Measurements from ENCODE around the gene KIAA0930.

DNA sequence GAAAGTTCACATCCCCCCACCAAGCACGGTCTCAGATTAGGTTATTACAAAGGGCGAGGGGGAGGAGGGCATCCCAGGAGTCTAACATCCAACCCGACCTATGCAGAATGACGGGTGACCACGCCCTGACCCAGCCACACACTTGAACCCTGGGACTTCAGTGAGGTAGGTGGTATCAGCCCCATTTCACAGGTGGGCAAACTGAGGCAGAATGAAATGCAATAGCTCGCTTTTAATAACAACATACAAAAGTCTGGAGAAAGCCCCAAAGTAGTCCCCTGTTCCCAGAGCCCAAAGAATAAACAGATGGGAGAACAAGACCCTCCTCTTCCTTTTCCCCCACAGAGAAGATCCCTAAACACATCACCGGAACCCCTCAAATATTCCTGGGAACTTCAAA, 45.1 kb downstream of the KIAA0930 start:
- TF ChIP-seq, protein P1, sequence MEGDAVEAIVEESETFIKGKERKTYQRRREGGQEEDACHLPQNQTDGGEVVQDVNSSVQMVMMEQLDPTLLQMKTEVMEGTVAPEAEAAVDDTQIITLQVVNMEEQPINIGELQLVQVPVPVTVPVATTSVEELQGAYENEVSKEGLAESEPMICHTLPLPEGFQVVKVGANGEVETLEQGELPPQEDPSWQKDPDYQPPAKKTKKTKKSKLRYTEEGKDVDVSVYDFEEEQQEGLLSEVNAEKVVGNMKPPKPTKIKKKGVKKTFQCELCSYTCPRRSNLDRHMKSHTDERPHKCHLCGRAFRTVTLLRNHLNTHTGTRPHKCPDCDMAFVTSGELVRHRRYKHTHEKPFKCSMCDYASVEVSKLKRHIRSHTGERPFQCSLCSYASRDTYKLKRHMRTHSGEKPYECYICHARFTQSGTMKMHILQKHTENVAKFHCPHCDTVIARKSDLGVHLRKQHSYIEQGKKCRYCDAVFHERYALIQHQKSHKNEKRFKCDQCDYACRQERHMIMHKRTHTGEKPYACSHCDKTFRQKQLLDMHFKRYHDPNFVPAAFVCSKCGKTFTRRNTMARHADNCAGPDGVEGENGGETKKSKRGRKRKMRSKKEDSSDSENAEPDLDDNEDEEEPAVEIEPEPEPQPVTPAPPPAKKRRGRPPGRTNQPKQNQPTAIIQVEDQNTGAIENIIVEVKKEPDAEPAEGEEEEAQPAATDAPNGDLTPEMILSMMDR (tag by site-specific recombination; IDR thresholded peaks at IDR 0.05), result no peak
- TF ChIP-seq ZNF274 (IDR thresholded peaks at IDR 0.05; ENCODE audit: low read length) (no peak), ZNF274 (tag by site-specific recombination; IDR thresholded peaks at IDR 0.05; ENCODE audit: borderline replicate concordance) (no peak), ZNF510 (tag by site-specific recombination; IDR thresholded peaks at IDR 0.05; ENCODE audit: insufficient replicate concordance) (no peak), ZNF843 (tag by site-specific recombination; IDR thresholded peaks at IDR 0.05) (no peak), ZNF792 (tag by site-specific recombination; IDR thresholded peaks at IDR 0.05) (no peak), HOXA7 (CRISPR knock-in tag; IDR thresholded peaks at IDR 0.05; ENCODE audit: borderline replicate concordance) (no peak), ZNF114 (tag by site-specific recombination; IDR thresholded peaks at IDR 0.05) (no peak), KLF16 (tag by site-specific recombination; IDR thresholded peaks at IDR 0.05) (no peak), ZNF830 (tag by site-specific recombination; IDR thresholded peaks at IDR 0.05; ENCODE audit: low read depth) (no peak), ZNF138 (tag by site-specific recombination; IDR thresholded peaks at IDR 0.05; ENCODE audit: borderline replicate concordance) (no peak)
- TF ChIP-seq, protein P2, sequence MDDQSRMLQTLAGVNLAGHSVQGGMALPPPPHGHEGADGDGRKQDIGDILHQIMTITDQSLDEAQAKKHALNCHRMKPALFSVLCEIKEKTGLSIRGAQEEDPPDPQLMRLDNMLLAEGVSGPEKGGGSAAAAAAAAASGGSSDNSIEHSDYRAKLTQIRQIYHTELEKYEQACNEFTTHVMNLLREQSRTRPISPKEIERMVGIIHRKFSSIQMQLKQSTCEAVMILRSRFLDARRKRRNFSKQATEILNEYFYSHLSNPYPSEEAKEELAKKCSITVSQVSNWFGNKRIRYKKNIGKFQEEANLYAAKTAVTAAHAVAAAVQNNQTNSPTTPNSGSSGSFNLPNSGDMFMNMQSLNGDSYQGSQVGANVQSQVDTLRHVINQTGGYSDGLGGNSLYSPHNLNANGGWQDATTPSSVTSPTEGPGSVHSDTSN (CRISPR knock-in tag; IDR thresholded peaks at IDR 0.05), result no peak
- TF ChIP-seq, protein P3, sequence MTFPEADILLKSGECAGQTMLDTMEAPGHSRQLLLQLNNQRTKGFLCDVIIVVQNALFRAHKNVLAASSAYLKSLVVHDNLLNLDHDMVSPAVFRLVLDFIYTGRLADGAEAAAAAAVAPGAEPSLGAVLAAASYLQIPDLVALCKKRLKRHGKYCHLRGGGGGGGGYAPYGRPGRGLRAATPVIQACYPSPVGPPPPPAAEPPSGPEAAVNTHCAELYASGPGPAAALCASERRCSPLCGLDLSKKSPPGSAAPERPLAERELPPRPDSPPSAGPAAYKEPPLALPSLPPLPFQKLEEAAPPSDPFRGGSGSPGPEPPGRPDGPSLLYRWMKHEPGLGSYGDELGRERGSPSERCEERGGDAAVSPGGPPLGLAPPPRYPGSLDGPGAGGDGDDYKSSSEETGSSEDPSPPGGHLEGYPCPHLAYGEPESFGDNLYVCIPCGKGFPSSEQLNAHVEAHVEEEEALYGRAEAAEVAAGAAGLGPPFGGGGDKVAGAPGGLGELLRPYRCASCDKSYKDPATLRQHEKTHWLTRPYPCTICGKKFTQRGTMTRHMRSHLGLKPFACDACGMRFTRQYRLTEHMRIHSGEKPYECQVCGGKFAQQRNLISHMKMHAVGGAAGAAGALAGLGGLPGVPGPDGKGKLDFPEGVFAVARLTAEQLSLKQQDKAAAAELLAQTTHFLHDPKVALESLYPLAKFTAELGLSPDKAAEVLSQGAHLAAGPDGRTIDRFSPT (tag by site-specific recombination; IDR thresholded peaks at IDR 0.05), result no peak
- TF ChIP-seq, protein P4, sequence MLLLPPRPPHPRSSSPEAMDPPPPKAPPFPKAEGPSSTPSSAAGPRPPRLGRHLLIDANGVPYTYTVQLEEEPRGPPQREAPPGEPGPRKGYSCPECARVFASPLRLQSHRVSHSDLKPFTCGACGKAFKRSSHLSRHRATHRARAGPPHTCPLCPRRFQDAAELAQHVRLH (tag by site-specific recombination; IDR thresholded peaks at IDR 0.05), result no peak
